Vagina (tissue), 2 donors: ENCODE measurements around the gene KMT5B.

Experiments
- CTCF ChIP-seq, 3 experiments: fragments of 450-650 bp in 2 of 3; fragments of 200-600 bp in 1 of 3; sonication (generic) in 1 of 3; IDR thresholded peaks; one replicate each; pipeline ENCODE4 v1.5.1; 2017 to 2019; ENCODE audit warnings: antibody characterized with exemption in 3 of 3, mild to moderate bottlenecking in 2 of 3, moderate library complexity in 2 of 3
- POLR2AphosphoS5 ChIP-seq, 2 donors: sonication (generic); formaldehyde crosslinking; IDR thresholded peaks; one replicate each; pipeline ENCODE4 v1.9.0; 2017; ENCODE audit warnings: antibody characterized with exemption in 2 of 2, mild to moderate bottlenecking in 2 of 2, low read depth in 1 of 2; ENCODE audit not compliant: insufficient read depth in 1 of 2

- no peak for TF ChIP-seq POLR2AphosphoS5 (IDR thresholded peaks at IDR 0.05; ENCODE audit: insufficient read depth in 1 of 2, low read depth in 1 of 2)
- no peak for TF ChIP-seq CTCF (IDR thresholded peaks at IDR 0.05)
Measured at GRCh38 chr11:68141246-68142027, 71.7 kb downstream of the KMT5B start.
